Neuronal stem cell (in vitro differentiated cells): ENCODE data around the gene DSCAM.

Source experiments
- DNase-seq: peaks from one replicate; pipeline ENCODE4 v3.0.0-alpha.2; 2013; ENCODE audit warnings: low spot score
- H2AFZ ChIP-seq: one replicate; pipeline ENCODE4 v1.6.1; 2013; ENCODE audit warnings: mild to moderate bottlenecking, low read length, inconsistent platforms
- H2AK5ac ChIP-seq: 2 replicates; pipeline ENCODE4 v1.6.1; 2013; ENCODE audit warnings: low read depth, mild to moderate bottlenecking, inconsistent platforms, low read length, moderate library complexity, mixed read lengths
- H2BK120ac ChIP-seq: 2 replicates; pipeline ENCODE4 v1.6.1; 2013; ENCODE audit warnings: low read depth, mild to moderate bottlenecking, inconsistent platforms, low read length, moderate library complexity, mixed read lengths
- H2BK12ac ChIP-seq: one replicate; pipeline ENCODE4 v1.6.1; 2013; ENCODE audit warnings: low read length, inconsistent platforms
- H2BK15ac ChIP-seq: 2 replicates; pipeline ENCODE4 v1.6.1; 2013; ENCODE audit warnings: mild to moderate bottlenecking, low read length, inconsistent platforms, mixed read lengths
- H2BK5ac ChIP-seq: one replicate; pipeline ENCODE4 v1.6.1; 2013; ENCODE audit warnings: inconsistent platforms, mild to moderate bottlenecking, low read length, moderate library complexity
- H3K14ac ChIP-seq: one replicate; pipeline ENCODE4 v1.6.1; 2013; ENCODE audit warnings: low read length, inconsistent platforms
- H3K18ac ChIP-seq: 2 replicates; pipeline ENCODE4 v1.6.1; 2013; ENCODE audit warnings: low read length, inconsistent platforms
- H3K23ac ChIP-seq: 2 replicates; pipeline ENCODE4 v1.6.1; 2013; ENCODE audit warnings: low read depth, mild to moderate bottlenecking, mixed read lengths, low read length, inconsistent platforms; ENCODE audit not compliant: poor library complexity
- H3K27ac ChIP-seq: replicated peaks from 3 replicates; pipeline ENCODE4 v1.5.1; 2013; ENCODE audit warnings: low read length, inconsistent platforms
- H3K27me3 ChIP-seq, 3 experiments: 2 replicates each; pipeline ENCODE4 v1.6.1; 2013; ENCODE audit warnings: low read length in 3 of 3, mild to moderate bottlenecking in 2 of 3, inconsistent platforms in 1 of 3, low read depth in 1 of 3, mixed read lengths in 1 of 3, moderate library complexity in 1 of 3; ENCODE audit not compliant: control insufficient read depth in 3 of 3, insufficient read depth in 3 of 3
- H3K36me3 ChIP-seq, 2 donors: replicated peaks in 1 of 2; 2 replicates each; pipeline ENCODE4 v1.6.1; 2013; ENCODE audit warnings: low read length in 2 of 2; ENCODE audit not compliant: control insufficient read depth in 2 of 2, insufficient read depth in 2 of 2
- H3K4ac ChIP-seq: 2 replicates; pipeline ENCODE4 v1.6.1; 2013; ENCODE audit warnings: inconsistent platforms, mild to moderate bottlenecking, low read length, moderate library complexity
- H3K4me1 ChIP-seq, 2 donors: 1 replicate in 1 of 2; 2 replicates in 1 of 2; pipeline ENCODE4 v1.6.1; 2013; ENCODE audit warnings: low read length in 2 of 2, low read depth in 1 of 2; ENCODE audit not compliant: control insufficient read depth in 2 of 2, insufficient read depth in 1 of 2
- H3K4me2 ChIP-seq: one replicate; pipeline ENCODE4 v1.6.1; 2013; ENCODE audit warnings: mild to moderate bottlenecking, low read length, inconsistent platforms; ENCODE audit not compliant: insufficient read depth, poor library complexity, severe bottlenecking
- H3K4me3 ChIP-seq, 2 donors: 2 replicates each; pipeline ENCODE4 v1.5.1; 2013; ENCODE audit warnings: low read length in 2 of 2, mild to moderate bottlenecking in 2 of 2, inconsistent platforms in 1 of 2, moderate library complexity in 1 of 2
- H3K79me1 ChIP-seq: one replicate; pipeline ENCODE4 v1.6.1; 2013; ENCODE audit warnings: low read depth, mild to moderate bottlenecking, inconsistent platforms, low read length, moderate library complexity
- H3K9ac ChIP-seq: one replicate; pipeline ENCODE4 v1.6.1; 2013; ENCODE audit warnings: mild to moderate bottlenecking, low read depth, low read length, inconsistent platforms; ENCODE audit not compliant: poor library complexity
- H3K9me3 ChIP-seq, 2 donors: replicated peaks in 1 of 2; 2 replicates each; pipeline versions ENCODE3 to v1.6.1; 2013; ENCODE audit warnings: low read length in 2 of 2, mild to moderate bottlenecking in 2 of 2, inconsistent platforms in 1 of 2, low read depth in 1 of 2, mixed read lengths in 1 of 2, moderate library complexity in 1 of 2; ENCODE audit not compliant: control insufficient read depth in 2 of 2, insufficient read depth in 1 of 2
- H4K8ac ChIP-seq: one replicate; pipeline ENCODE4 v1.6.1; 2013; ENCODE audit warnings: low read depth, mild to moderate bottlenecking, inconsistent platforms, low read length, moderate library complexity
- H4K91ac ChIP-seq: one replicate; pipeline ENCODE4 v1.6.1; 2013; ENCODE audit warnings: low read length, low read depth, mild to moderate bottlenecking, inconsistent platforms; ENCODE audit not compliant: poor library complexity
- WGBS, 2 donors: extraction: QIAGEN DNeasy Blood & Tissue Kit; methylation state at CpG; one replicate each; pipeline ENCODE4 v1.1.7; 2013; ENCODE audit warnings: missing lambda C conversion rate in 2 of 2, mixed read lengths in 1 of 2; ENCODE audit not compliant: insufficient read length in 2 of 2, insufficient replicate concordance in 1 of 2; ENCODE audit errors: extremely low coverage in 2 of 2; 5-methylcytosine and 5-hydroxymethylcytosine counted together

The DSCAM gene

GRCh38 chr21:40845441-40845995 is 1.4 kb downstream of the DSCAM start:
- Histone ChIP-seq H3K14ac (no peak overlapping the region), H3K4me3 (no peak overlapping the region), H3K4me2 (no peak overlapping the region), H3K4me1 (no peaks in the 10 kb centered on the region), H3K9me3 (no peaks in the 10 kb centered on the region), H4K8ac (no peak overlapping the region), H3K4ac (no peak overlapping the region), H2BK15ac (no peak overlapping the region), H2BK12ac (no peak overlapping the region), H4K91ac (no peak overlapping the region), H3K27ac (no peak overlapping the region), H3K36me3 (no peaks in the 10 kb centered on the region), H2AFZ (no peak overlapping the region), H2AK5ac (no peak overlapping the region), H2BK120ac (no peak overlapping the region), H2BK5ac (no peak overlapping the region), H3K9ac (no peak overlapping the region), H3K18ac (no peak overlapping the region), H3K23ac (no peak overlapping the region), H3K79me1 (no peaks in the 10 kb centered on the region), H3K27me3 (peaks cover 0 to 68% (median 19%) of the 10 kb centered on the region in 3 experiments)
- no CpG with 5 or more reads among the region's 5 CpGs for WGBS, 2 donors
- DNase-seq = no peak

- Histone ChIP-seq H3K4me2 (no peak overlapping the region), H2BK12ac (no peak overlapping the region), H2AFZ (no peak overlapping the region), H3K23ac (no peak overlapping the region), H3K4ac (no peak overlapping the region), H2BK5ac (no peak overlapping the region), H3K27me3 (peaks cover 0 to 71% (median 19%) of the 10 kb centered on the region in 3 experiments), H3K14ac (no peak overlapping the region), H2BK120ac (no peak overlapping the region), H4K91ac (no peak overlapping the region), H2BK15ac (no peak overlapping the region), H3K9ac (no peak overlapping the region), H4K8ac (no peak overlapping the region), H3K9me3 (no peaks in the 10 kb centered on the region), H3K36me3 (no peaks in the 10 kb centered on the region), H3K4me1 (no peaks in the 10 kb centered on the region), H2AK5ac (no peak overlapping the region), H3K27ac (no peak overlapping the region), H3K79me1 (no peaks in the 10 kb centered on the region), H3K4me3 (no peak overlapping the region), H3K18ac (no peak overlapping the region)
- WGBS, 2 donors = no CpG with 5 or more reads among the region's 5 CpGs
- no peak for DNase-seq
Measured at GRCh38 chr21:40844935-40845334, 2.0 kb downstream of the DSCAM start.

GRCh38 chr21:40842197-40842552 is 4.8 kb downstream of the DSCAM start:
- H3K4me1 ChIP-seq = no peaks in the 10 kb centered on the region

GRCh38 chr21:40841524-40842196 is 5.3 kb downstream of the DSCAM start:
- Histone ChIP-seq H3K4ac (no peak overlapping the region), H2AK5ac (no peak overlapping the region), H4K91ac (no peak overlapping the region), H3K27ac (no peak overlapping the region), H2AFZ (peak overlapping the region; percentile 80), H3K9ac (peak overlapping the region; percentile 13), H3K4me2 (peak overlapping the region; percentile 97), H3K18ac (peak overlapping the region; percentile 30), H2BK15ac (no peak overlapping the region), H3K4me3 (peak overlapping the region in 1 of 2 donors; percentile 73), H2BK120ac (no peak overlapping the region), H3K79me1 (no peaks in the 10 kb centered on the region), H2BK12ac (no peak overlapping the region), H3K4me1 (no peaks in the 10 kb centered on the region), H3K9me3 (no peaks in the 10 kb centered on the region), H3K14ac (no peak overlapping the region), H2BK5ac (no peak overlapping the region), H3K36me3 (no peaks in the 10 kb centered on the region), H3K27me3 (peaks cover 0 to 54% (median 12%) of the 10 kb centered on the region in 3 experiments), H3K23ac (peak overlapping the region; percentile 6), H4K8ac (no peak overlapping the region)
- WGBS, 2 donors = no CpG with 5 or more reads among the region's 39 CpGs
- DNase-seq = peak; percentile 44

More at GRCh38 chr21:40842197-40842552, 4.8 kb downstream of the DSCAM start:
- no peak overlapping the region for H4K8ac ChIP-seq
- H3K4me2 ChIP-seq = no peak overlapping the region
- WGBS, 2 donors = no CpG with 5 or more reads among the region's 11 CpGs
- no peaks in the 10 kb centered on the region for H3K9me3 ChIP-seq
- no peak overlapping the region for H3K4ac ChIP-seq
- H3K9ac ChIP-seq = no peak overlapping the region
- H3K79me1 ChIP-seq = no peaks in the 10 kb centered on the region
- H2BK5ac ChIP-seq = no peak overlapping the region
- no peak overlapping the region for H2BK120ac ChIP-seq
- H3K27me3 ChIP-seq = peaks cover 0 to 58% (median 17%) of the 10 kb centered on the region in 3 experiments
- H3K14ac ChIP-seq = no peak overlapping the region
- H2AFZ ChIP-seq = peak overlapping the region; percentile 80
- H2AK5ac ChIP-seq = no peak overlapping the region
- no peak for DNase-seq
- H4K91ac ChIP-seq = no peak overlapping the region
- H3K27ac ChIP-seq = no peak overlapping the region
- no peaks in the 10 kb centered on the region for H3K36me3 ChIP-seq
- no peak overlapping the region for H3K23ac ChIP-seq
- no peak overlapping the region for H3K18ac ChIP-seq
- H3K4me3 ChIP-seq = no peak overlapping the region
- no peak overlapping the region for H2BK12ac ChIP-seq
- no peak overlapping the region for H2BK15ac ChIP-seq
